A673 (cell line): ENCODE results near the gene DNAJC30. TPM values are rescaled to one million over a fixed set of nuclear protein-coding genes. Genes with fewer than 3 reads are reported as not detected.

Source experiments
- BruUV-seq: library from RNA; stranded (reverse); fragments of 400-500 nt; replicated peaks from 2 replicates; lab custom pipeline; 2021; lab: Mats Ljungman, UMichigan
- CTCF ChIA-PET: fragments of 300-600 bp; sonication (Branson Sonifier 250); formaldehyde crosslinking; loops from one replicate; lab custom pipeline; 2022; ENCODE audit warnings: antibody characterized with exemption; lab: Charles Lee
- POLR2A ChIA-PET: fragments of 300-600 bp; sonication (Branson Sonifier 250); formaldehyde crosslinking; loops from one replicate; lab custom pipeline; 2022; ENCODE audit warnings: antibody characterized with exemption; ENCODE audit not compliant: low non-redundant PET; lab: Charles Lee
- DNase-seq: peaks from one replicate; pipeline ENCODE4 v3.0.0-alpha.2; 2015; ENCODE audit warnings: low spot score
- H3K27ac ChIP-seq: fragments of 200-600 bp; sonication (generic); 2 replicates; pipeline ENCODE4 v1.5.1; 2016; ENCODE audit warnings: mixed run types, low read depth, mild to moderate bottlenecking, mixed read lengths, antibody characterized with exemption, low read length; ENCODE audit not compliant: poor library complexity, severe bottlenecking
- H3K27me3 ChIP-seq: fragments of 200-600 bp; sonication (generic); replicated peaks from 2 replicates; pipeline ENCODE4 v1.6.1; 2017; ENCODE audit warnings: mixed run types, low read depth, mild to moderate bottlenecking, mixed read lengths, antibody characterized with exemption, low read length; ENCODE audit not compliant: insufficient read depth, poor library complexity
- H3K36me3 ChIP-seq: fragments of 200-600 bp; sonication (generic); 2 replicates; pipeline ENCODE4 v1.6.1; 2016; ENCODE audit warnings: mixed run types, mild to moderate bottlenecking, mixed read lengths, antibody characterized with exemption, low read length; ENCODE audit not compliant: insufficient read depth, poor library complexity, severe bottlenecking
- H3K4me1 ChIP-seq: fragments of 200-600 bp; sonication (generic); 2 replicates; pipeline ENCODE4 v1.6.1; 2017; ENCODE audit warnings: mixed run types, mild to moderate bottlenecking, mixed read lengths, antibody characterized with exemption, low read length; ENCODE audit not compliant: insufficient read depth, poor library complexity, severe bottlenecking
- H3K4me3 ChIP-seq: fragments of 200-600 bp; sonication (generic); 2 replicates; pipeline ENCODE4 v1.5.1; 2016; ENCODE audit warnings: low read depth, mixed run types, mild to moderate bottlenecking, mixed read lengths, low read length; ENCODE audit not compliant: poor library complexity, severe bottlenecking
- H3K9me3 ChIP-seq: fragments of 200-600 bp; sonication (generic); 2 replicates; pipeline ENCODE4 v1.6.1; 2016; ENCODE audit warnings: mixed run types, low read depth, mild to moderate bottlenecking, mixed read lengths, antibody characterized with exemption, low read length; ENCODE audit not compliant: poor library complexity, severe bottlenecking
- CTCF ChIP-seq: fragments of 300-800, 200-600 bp; sonication (generic); conservative IDR thresholded peaks from 2 replicates; pipeline ENCODE4 v1.5.1; 2017; ENCODE audit warnings: low read depth, mild to moderate bottlenecking, antibody characterized with exemption, low read length, moderate library complexity, mixed read lengths
- EZH2 ChIP-seq: fragments of 200-600 bp; sonication (generic); IDR thresholded peaks from 2 replicates; pipeline ENCODE4 v1.6.1; 2017; ENCODE audit warnings: borderline replicate concordance, low read depth, mild to moderate bottlenecking, mixed read lengths, antibody characterized with exemption, low read length; ENCODE audit not compliant: poor library complexity, severe bottlenecking
- intact Hi-C: fragments of 100-400 bp; cut with micrococcal nuclease; formaldehyde crosslinking; loops from one replicate; pipeline ENCODE4 v1.10.0; 2022; ENCODE audit not compliant: unreplicated experiment
- total RNA-seq: library from RNA; stranded (reverse); gene quantifications from 2 replicates; pipeline ENCODE4 v1.2.3, GENCODE V29; 2021

The DNAJC30 gene
- total RNA-seq, 1 experiment from 2014 or later: 11.8 TPM

DNA sequence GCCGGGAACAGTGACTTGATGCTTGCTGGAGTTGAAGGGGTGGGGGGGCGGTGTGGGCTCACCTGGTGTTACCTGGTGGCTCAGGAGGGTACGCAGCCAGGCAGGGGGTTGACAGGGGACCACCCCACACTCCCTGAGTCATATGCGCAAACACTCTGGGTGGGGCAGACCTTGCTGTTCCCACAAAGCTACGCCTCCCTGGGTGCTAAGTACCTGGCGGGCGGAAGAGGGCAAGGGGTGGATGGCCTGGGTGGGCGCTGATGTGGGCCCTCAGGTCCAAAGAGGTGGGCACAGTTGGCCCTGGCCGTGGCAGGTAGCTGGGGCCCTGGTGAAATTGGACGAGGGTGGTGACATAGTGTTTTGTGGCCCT lies 22.3 kb upstream of the DNAJC30 start:
- H3K27me3 ChIP-seq: no peaks in the 10 kb centered on the region
- peaks cover 59% of the 10 kb centered on the region for H3K4me1 ChIP-seq
- H3K9me3 ChIP-seq: no peaks in the 10 kb centered on the region
- no peak overlapping the region for H3K4me3 ChIP-seq
- POLR2A ChIA-PET: no interaction called here
- TF ChIP-seq EZH2 (no peak), CTCF (no peak)
- DNase-seq: no peak
- CTCF ChIA-PET: interaction anchor here (0.6 to 3.0 kb wide), 3 partner anchors 10 to 29 kb away, joined by 4 to 9 read pairs (median 7); no protein-coding TSS in a partner anchor
- intact Hi-C loops: loop anchor here (2.0 kb wide), 1 partner anchor 13 kb away; the partner anchor contains the start of gene STX1A
- no TSS peak for BruUV-seq
- peak overlapping the region; percentile 97 for H3K27ac ChIP-seq
- peaks cover 29% of the 10 kb centered on the region for H3K36me3 ChIP-seq

DNA sequence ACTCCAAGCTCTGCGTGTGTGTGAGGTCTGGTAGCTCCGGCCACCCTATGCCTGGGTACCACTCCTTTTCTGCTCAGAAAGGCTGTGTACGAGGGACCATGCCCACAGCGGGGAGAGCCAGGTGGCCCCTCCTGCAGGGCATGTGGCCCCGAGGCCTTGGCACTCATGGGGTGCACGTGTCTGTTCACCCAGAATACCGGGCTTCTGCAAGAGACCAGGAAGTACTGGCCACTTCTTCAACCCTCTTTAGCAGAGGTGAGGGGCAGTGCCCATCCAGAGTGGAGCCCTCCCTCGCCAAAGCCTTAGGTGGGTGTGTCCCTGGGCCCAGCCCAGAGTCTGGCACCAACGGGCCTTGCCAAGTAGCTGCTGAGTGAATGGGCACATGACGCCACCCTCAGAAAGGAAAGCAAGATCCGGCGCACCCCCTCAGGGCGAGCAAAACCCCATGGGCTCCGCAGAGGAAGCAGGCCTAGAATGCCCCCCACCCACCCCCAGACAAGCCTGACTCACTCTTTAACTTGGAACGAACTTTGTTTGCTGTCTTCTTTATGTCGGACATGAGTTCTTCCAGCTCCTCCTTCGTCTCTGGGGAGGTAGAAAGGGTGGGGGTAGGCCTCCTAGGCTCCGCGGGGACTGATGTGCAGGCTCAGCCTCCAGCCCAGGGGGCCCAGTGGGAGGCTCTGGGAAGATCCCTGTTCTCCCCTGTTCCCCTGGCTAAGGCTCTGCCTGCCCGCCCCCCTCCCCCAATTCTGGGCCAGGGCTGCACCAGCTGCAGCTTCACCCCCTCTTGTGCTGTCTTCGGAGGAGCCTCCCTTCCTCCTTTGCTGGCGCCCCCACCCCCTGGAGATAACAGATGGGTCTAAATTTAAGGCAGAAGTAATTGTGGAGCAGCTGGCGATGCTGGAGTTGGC lies 21.6 kb upstream of the DNAJC30 start:
- intact Hi-C loops: loop anchor here (2.0 kb wide), 1 partner anchor 14 kb away; the partner anchor contains the start of gene STX1A
- peak; percentile 93 for DNase-seq
- Histone ChIP-seq H3K4me3 (peak overlapping the region; percentile 7), H3K9me3 (no peaks in the 10 kb centered on the region), H3K27ac (peak overlapping the region; percentile 97), H3K36me3 (peaks cover 35% of the 10 kb centered on the region), H3K27me3 (no peaks in the 10 kb centered on the region), H3K4me1 (peaks cover 59% of the 10 kb centered on the region)
- ChIA-PET CTCF (interaction anchor here (0.6 to 3.0 kb wide), 6 partner anchors 11 to 145 kb away, joined by 4 to 9 read pairs (median 6); no protein-coding TSS in a partner anchor), POLR2A (no interaction called here)
- no peak for TF ChIP-seq EZH2
- no TSS peak for BruUV-seq

DNA sequence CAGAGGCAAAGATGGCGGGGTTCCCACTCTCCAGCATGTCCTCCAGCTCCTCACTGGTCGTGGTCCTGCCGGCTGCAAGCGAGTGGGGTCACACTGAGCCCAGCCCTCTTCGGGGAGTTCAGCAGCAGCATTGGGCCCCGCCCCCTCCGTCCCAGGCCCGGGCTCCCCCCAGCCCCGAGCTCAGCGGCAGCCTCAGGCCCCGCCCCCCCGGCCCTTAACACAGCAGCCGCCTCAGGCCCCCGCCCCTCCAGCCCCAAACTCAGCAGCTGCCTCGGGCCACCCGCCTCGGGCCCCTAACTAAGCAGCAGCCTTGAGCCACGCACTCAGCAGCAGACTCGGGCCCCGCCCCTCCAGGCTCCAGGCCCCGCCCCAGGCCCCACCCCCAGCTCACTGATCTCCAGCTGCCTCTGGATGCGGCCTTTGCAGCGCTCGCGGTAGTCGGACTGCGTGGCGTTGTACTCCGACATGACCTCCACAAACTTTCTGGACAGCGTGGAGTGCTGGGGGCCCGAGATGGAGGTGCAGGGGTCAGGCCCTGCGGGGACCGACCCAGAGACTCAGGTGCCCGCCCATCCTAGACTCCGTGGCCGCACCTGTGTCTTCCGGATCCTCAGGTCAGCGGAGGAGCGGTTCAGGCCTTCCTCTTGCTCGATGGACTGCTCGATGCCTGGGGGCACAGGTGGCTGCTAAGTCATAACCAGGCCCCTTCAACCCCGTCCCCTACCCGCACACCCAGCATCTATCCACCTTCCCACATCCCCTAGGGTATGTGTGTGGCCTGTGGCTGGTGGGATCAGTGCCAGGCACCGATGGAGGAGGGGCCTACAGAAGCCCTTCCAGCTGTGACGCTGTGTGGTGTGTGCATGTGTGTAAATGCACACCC lies 20.7 kb upstream of the DNAJC30 start:
- POLR2A ChIA-PET: interaction anchor here (0.6 kb wide), 1 partner anchor 490 kb away, joined by 4 read pairs; no protein-coding TSS in a partner anchor
- Histone ChIP-seq H3K36me3 (peaks cover 44% of the 10 kb centered on the region), H3K9me3 (no peaks in the 10 kb centered on the region), H3K4me3 (peak overlapping the region; percentile 10), H3K4me1 (peaks cover 53% of the 10 kb centered on the region), H3K27me3 (no peaks in the 10 kb centered on the region), H3K27ac (peak overlapping the region; percentile 97)
- CTCF ChIA-PET: interaction anchor here (0.6 to 1.5 kb wide), 4 partner anchors 12 to 146 kb away, joined by 4 to 7 read pairs (median 6); no protein-coding TSS in a partner anchor
- no TSS peak for BruUV-seq
- intact Hi-C loops: loop anchor here (2.0 kb wide), 1 partner anchor 15 kb away; the partner anchor contains the start of gene STX1A
- TF ChIP-seq CTCF (no peak), EZH2 (no peak)
- peak; percentile 93 for DNase-seq
